Stimulated activated CD4-positive, alpha-beta T cell treated with anti-CD3 and anti-CD28 coated beads, TNF-alpha, amount 100 ng/mL, for 1 hour (primary cell): ENCODE data around the gene TMEM52.

Experiments used
- DNase-seq, 3 donors: peaks; one replicate each; pipeline ENCODE4 v3.0.0-alpha.2; 2020; ENCODE audit warnings: low read depth in 3 of 3, low spot score in 1 of 3

Gene TMEM52

GRCh38 chr1:1918901-1919303 lies at the start of gene TMEM52:
TSS of gene TMEM52 (minus strand) at chr1:1919279. CDS start at chr1:1919265, 14 bp downstream.
- peak in 1 of 3 donors; percentile 11 for DNase-seq

- DNase-seq = no peak
These were observed 48.8 kb upstream of the TMEM52 start for GRCh38 chr1:1967879-1968278.

GRCh38 chr1:1967151-1967550 lies 48.1 kb upstream of the TMEM52 start:
- no peak for DNase-seq

- DNase-seq = no peak
These were observed 47.1 kb upstream of the TMEM52 start for GRCh38 chr1:1966071-1966740.

- DNase-seq = no peak
These were observed 46.5 kb upstream of the TMEM52 start for GRCh38 chr1:1965546-1965945.

- DNase-seq = no peak
These were observed 45.7 kb upstream of the TMEM52 start for GRCh38 chr1:1964811-1965210.

- no peak for DNase-seq
These were observed 44.5 kb upstream of the TMEM52 start for GRCh38 chr1:1963570-1963969.

GRCh38 chr1:1962752-1963151 lies 43.7 kb upstream of the TMEM52 start:
- DNase-seq = no peak

- DNase-seq = no peak
These were observed 41.6 kb upstream of the TMEM52 start for GRCh38 chr1:1960480-1961196.

- DNase-seq = peak in 2 of 3 donors; percentile 18 to 66
These were observed 40.9 kb upstream of the TMEM52 start for GRCh38 chr1:1959840-1960479.

- no peak for DNase-seq
These were observed 40.4 kb upstream of the TMEM52 start for GRCh38 chr1:1959459-1959839.

GRCh38 chr1:1958071-1958541 lies 39.0 kb upstream of the TMEM52 start:
- no peak for DNase-seq

GRCh38 chr1:1957533-1957961 lies 38.5 kb upstream of the TMEM52 start:
- DNase-seq = no peak

GRCh38 chr1:1956586-1957532 lies 37.8 kb upstream of the TMEM52 start:
- DNase-seq = no peak

- no peak for DNase-seq
These were observed 37.0 kb upstream of the TMEM52 start for GRCh38 chr1:1956101-1956500.

GRCh38 chr1:1955621-1956094 lies 36.6 kb upstream of the TMEM52 start:
- DNase-seq = no peak

GRCh38 chr1:1954831-1955441 lies 35.9 kb upstream of the TMEM52 start:
- DNase-seq = no peak

- DNase-seq = no peak
These were observed 34.9 kb upstream of the TMEM52 start for GRCh38 chr1:1954015-1954414.

GRCh38 chr1:1950940-1951339 lies 31.9 kb upstream of the TMEM52 start:
- DNase-seq = no peak

GRCh38 chr1:1948783-1949182 lies 29.7 kb upstream of the TMEM52 start:
- DNase-seq = no peak
